GM19438 (cell line): ENCODE measurements around the gene RBM20.

Experiments used
- ATAC-seq: cut with Tn5 transposase; IDR thresholded peaks from one replicate; pipeline ENCODE4 v1.9.1; 2021; ENCODE audit warnings: low read depth; ENCODE audit not compliant: unreplicated experiment

Gene RBM20

DNA sequence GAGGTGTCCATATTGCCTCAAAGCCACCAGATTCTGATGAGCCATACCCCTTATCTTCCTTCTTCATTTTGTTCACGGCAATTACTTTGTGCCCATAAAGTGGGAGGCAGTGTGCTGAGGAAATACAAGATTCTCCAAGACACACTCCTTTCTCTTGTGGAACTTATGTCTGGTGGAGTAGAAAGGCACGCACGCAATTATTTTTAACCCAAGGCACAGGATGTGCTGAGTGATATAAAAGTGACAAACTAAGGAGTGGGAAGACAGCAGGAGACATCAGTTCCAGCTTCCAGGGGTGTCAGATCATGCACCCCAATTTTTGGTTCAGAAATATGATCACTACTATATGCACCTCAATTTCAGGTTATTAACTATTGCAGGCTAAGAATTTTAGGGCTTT is 132.9 kb downstream of the RBM20 start:
- no peak for ATAC-seq

DNA sequence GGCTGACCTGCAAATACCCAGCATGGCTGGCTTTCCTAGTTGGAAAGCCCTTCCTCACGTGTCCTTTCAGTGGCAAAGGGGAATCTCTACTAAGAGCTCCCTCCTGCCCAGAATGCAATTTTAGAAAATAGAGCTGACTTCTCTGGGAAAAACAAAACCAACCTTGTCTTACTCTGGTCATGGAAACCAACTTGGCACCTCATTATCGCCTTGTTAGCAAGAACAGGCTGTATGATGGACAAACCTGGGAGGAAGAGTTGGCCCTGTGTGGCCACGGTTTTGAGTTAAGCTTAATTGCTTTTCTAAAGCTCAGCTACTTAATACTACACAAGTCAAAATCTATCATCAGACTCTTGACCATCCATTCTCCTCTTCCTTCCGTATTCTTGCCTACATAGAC is 133.5 kb downstream of the RBM20 start:
- ATAC-seq = no peak

DNA sequence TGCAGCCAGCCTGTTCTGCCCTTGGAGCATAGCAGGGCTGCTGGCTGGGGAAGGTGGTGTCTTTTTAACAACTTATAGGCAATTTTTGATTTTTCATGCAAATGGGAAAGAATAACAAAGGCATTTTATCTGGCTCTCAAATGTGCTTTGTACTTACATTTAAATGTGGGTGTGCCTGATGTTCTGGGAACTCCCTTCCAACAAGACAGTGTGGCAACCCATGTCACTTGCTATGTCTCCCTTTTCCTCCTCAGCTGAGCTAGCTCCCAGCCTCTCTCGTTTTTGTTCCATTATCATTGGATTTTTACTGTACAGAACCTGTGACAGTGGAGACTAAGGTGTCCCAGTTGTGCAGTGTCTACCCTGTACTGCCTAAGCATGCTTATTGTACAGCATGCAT is 134.1 kb downstream of the RBM20 start:
- no peak for ATAC-seq

DNA sequence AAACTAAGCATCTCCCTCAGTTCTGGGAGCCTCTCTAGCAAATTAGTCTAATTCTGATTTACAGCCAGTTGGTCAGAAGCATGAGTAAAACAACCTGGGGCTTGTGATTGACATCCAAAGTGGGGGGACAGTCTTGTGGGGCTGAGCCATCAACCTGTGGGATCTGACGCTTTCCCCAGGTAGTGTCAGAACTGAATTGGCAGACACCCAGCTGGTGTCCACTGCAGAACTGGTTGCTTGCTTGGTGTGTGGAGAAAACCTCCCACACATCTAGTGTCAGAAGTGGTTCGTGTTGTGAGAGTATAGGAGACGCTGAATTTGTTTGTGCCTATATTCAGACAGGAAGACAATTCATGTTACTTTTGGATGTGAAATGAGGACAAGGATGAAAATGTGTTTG is 135.4 kb downstream of the RBM20 start:
- no peak for ATAC-seq

DNA sequence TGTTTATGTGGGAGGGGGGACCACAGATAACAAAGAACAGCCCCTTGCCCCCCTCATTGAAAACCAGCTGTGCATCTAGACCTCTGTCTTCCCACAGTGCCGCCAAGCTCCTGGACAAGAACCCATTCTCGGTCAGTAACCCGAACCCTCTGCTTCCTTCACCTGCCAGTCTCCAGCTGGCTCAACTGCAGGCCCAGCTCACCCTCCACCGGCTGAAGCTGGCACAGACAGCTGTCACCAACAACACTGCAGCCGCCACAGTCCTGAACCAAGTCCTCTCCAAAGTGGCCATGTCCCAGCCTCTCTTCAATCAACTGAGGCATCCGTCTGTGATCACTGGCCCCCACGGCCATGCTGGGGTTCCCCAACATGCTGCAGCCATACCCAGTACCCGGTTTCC is 136.6 kb downstream of the RBM20 start:
- no peak for ATAC-seq

DNA sequence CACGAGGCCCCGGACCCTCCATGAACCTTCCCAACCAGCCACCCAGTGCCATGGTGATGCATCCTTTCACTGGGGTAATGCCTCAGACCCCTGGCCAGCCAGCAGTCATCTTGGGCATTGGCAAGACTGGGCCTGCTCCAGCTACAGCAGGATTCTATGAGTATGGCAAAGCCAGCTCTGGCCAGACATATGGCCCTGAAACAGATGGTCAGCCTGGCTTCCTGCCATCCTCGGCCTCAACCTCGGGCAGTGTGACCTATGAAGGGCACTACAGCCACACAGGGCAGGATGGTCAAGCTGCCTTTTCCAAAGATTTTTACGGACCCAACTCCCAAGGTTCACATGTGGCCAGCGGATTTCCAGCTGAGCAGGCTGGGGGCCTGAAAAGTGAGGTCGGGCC is 137.0 kb downstream of the RBM20 start:
- no peak for ATAC-seq

DNA sequence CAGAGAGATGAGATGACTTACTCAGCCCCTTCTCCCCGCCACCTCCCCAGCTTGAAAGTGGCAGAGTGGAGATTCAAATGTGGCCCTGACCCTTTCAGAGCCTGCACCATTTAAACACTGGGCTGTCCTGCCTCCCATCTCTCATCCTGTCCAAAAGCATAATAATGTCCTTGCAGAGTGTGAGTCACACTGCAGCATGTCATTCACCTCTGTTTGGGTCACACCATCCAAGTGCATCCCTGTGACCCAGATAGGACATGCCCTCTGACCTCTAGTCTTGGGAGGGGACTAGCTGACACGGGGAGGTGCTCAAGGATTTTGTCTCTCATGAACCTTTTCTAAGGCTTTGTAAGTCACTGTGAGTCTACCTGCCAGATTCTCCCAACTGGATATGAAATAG is 138.5 kb downstream of the RBM20 start:
- no peak for ATAC-seq

DNA sequence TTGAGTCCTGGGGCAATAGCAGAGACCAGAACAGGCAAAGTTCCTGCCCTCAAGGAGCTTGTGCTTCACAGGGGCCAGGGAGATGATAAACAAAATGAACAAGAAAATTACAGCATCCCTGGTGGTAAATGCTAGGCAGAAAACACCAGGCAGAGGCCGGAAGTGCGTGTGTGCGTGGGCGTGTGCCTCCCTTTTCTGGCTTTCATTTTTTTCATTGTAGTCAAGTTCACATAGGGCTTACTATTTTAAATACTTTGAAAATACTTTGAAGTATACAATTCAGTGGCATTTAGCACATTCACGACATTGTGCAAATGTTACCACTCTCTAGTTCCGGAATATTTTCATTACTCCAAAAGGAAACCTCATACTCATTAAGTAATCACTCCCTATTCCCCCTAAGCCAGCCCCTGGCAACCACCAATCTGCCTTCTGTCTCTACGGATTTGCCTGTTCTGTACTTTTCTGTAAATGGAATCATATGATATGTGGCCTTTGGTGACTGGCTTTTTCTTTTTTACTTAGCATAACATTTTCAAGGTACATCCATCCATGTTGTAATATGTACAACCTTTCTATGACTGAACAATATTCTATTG is 139.5 kb downstream of the RBM20 start:
- ATAC-seq = no peak

DNA sequence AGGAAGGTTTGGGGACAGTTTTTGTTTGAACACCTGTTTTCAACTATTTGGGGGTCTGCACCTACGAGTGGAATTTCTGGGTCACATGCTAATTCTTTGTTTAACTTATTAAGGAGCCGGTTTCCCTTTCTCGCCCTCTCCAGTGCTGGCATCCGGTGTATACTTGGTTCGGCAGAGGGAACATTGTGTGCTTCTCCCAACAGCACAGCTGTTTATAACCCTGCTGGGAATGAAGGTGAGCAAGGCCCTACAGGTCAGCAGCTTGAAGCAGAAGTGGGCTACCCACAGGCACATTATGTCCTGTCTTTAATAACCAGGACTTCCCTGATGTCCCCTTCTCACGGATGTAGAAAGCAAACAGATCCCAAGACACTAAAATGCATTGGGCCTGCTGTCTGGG is 140.1 kb downstream of the RBM20 start:
- ATAC-seq = no peak

DNA sequence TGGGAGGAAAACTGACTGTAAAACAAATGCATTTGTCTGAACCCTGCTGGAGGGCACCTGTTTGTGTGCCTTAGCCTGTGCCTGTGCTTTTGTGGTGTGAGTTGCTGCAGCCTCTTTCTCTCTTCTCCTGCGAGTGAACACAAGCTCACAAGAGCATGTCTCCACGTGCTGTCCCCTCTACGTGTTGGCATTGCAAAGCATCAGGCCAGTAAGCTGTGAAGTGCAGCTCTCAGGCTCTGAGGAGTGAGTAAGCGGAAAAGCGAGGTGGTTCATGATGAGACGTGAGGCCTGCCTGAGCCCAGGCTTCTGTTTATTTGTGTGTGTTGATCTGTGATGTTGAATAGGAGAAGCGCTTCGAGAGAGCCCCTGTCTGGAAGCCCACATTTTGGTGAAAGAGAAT is 142.0 kb downstream of the RBM20 start:
- ATAC-seq = no peak

DNA sequence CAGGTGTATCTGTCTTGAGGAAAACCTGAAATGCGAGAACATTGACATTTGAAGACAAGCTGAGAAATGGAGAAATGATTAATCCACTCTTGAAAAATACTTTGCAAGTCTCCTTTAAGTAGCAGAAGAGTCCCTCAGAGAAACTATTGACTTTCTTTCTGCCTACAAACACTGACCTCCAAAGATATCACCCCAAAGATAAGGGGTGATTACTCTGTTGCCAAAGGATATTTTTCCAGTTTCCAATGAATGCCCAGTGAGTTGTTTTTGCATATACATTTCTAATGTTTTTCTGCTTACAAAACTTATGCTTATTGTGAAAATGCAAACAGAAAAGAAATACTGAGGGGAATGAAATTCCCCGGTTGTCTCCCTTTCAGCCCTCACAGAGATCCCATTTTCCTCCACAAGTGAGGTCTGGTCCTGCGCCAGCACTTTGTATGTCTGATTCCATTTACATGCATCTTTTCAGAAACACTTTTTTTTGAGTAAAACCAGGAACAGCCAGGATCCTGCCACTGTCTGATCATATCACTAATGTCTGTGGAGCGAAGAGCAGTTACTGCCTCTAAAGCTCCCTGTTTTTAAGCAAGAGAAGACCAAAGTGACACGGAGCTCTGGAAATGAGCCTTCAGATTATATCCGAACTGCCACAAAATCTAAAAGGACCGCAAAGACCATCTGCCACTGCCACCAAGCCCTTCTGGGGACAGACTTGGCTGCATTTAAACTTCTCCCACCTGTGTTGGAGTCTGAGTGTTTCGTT is 144.7 kb downstream of the RBM20 start:
- no peak for ATAC-seq

DNA sequence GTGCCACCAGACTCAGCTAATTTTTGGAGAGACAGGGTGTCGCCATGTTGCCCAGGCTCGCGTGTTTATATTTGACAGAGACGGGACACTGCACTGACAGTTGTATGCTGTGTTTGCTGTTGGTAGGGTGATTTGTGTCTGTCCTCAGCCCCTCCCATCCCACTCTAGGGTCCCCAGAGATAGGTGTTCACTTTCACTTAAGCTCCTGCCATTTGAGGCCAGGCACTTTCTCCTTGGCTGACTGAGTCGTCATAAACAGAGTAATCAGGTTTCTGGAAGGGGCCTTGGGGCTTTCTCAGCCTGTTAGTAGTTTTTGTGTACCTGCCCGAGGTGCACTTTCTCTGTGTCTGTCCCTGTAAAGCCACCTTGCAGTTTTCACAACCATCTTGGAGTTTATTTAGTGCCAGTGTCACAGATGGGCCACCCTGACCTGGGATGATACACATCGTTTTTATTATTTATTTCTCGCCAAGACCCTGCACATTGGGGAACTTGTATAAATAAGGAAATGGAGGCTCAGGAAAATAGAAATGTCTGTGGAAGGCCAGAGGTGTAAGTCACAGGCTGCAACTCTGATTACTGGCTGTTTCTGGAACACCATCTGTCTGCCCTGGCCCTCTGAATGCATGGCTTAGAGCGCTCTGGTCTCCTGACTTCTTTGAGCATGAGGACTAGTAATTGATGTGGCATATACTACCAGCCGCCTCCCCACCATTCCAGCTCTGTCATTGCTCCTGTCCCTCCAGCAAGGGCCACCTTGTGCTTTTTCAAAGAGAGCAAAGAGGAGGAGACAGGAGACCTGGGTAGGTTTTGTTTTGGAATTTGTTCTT is 145.7 kb downstream of the RBM20 start:
- no peak for ATAC-seq

DNA sequence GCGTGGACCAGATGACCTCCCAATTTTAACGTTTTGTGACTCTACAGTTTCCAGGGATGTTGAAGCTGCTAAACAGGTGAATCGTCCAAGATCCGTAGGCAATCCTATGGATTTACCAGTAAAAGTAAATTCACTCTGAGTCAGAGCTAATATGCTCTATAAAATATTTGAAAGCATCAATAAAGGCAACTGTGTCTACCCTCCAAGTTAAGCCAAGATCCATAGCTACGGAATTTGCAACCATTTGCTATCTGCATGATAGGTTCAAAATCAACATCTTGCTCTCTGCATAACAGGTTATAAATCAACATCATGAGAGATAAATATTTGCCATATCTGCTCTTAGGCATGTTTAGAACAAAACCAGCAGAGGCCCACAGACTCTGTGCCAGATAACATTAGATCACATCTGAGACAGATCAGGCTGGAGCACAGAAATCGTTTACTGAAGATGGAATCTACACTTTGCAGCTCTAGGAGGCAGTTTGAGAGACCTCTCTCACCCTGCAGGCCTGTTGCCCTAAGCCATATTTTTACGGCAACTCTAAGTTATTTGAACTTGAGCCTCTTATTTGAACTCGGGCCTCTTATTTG is 146.9 kb downstream of the RBM20 start:
- ATAC-seq = no peak

DNA sequence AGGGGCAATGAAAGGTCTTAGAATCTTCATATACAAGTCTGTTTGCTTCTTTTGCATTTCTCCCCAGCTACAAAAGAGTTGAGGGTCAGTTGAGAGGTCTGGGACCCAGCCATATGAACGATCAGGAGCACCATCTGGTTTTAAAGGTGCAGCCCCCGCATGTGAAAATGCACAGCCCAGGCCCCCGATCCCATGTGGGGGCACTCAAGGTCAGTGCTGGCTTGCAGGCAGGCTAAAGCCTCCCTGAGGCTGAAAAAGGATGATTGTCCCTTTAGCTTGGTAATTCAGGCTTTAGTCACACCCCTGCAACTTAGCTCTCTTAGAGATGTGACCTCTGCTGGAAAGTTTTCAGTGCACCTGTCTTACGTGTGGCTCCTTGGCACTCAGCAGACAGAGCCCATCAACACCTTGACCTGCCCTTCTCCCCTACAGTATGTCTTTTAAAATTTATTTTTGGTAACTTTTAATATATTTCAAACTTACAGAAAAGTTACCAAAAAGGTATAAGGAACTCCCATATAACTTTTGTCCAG is 147.5 kb downstream of the RBM20 start:
- no peak for ATAC-seq

DNA sequence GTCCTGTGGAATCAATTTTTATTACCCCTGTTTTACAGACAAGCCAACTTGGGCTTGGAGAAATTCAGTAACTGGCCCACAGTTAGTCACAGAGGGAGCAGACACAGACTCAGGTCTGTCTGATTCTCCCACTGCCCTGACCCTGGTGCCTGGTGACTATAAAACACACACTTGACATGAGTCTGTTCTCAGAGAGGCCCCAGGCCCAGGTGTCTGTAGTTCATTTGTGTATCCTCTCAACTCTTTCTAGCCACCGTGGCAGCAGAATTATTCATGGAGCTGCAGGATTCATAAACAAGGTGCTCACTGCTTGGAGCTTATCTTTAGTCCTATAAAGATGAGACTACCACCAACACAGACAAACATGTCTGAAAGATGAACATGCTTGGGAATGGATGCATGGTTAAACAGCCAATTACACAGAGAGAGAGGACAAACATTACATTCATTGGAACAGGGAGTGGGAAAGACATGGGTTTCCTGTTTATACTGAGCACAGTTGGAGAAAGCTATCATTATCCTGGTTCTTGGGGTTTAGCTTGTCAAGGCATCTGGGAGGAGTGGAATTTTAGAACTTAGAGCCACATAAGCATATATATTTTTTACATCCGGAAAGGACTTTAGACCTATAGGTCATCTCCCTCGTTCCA is 148.5 kb downstream of the RBM20 start:
- ATAC-seq = no peak

DNA sequence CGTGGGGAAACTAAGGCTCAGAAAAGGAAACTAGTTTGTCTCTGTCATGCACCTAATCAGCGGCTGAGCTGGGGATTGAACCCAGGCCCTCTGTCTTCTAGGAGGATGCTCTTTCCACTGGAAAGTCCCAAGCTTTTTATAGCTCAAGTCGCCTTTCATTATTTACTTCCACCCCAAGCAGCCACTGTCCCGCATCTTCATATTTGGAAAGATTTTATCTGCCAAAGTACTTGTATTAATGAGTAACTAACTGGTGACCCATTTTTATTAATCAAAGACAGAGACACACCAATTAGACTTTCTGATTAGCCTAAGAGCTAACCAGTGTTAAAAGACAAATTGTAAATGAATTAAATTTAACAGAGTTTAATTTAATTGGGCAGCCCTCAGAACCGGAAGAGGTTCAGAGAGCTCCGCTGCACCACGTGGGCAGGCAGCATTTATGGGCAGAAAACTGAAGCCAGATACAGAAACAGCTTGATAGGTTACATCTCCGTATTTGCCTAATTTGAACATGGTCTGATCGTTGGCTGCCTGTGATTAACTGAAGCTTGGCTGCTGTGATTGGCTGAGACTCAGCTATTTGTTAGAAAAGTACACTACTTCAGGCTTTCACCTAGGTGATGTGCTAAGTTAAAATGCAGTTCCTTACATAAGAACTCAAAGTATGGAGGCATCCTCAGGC is 149.1 kb downstream of the RBM20 start:
- ATAC-seq = no peak

DNA sequence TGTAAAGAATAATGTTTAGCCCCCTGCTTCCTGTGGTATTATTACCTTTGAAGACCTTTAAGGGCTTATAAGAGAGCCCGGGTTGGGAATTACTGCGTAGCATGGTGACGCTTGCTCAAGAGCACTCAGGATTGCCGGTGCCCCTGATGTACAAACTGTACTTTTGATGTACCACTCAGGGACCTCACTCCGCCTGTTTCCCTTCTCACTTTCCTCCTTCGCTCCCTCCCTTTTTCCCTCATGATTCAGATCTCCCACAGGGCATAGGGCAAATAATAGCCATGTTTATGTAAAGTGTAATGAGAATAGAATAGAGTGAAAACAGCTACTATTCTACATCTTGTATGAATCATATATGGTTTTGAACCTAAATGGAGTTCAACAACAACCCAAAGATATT is 149.8 kb downstream of the RBM20 start:
- no peak for ATAC-seq

DNA sequence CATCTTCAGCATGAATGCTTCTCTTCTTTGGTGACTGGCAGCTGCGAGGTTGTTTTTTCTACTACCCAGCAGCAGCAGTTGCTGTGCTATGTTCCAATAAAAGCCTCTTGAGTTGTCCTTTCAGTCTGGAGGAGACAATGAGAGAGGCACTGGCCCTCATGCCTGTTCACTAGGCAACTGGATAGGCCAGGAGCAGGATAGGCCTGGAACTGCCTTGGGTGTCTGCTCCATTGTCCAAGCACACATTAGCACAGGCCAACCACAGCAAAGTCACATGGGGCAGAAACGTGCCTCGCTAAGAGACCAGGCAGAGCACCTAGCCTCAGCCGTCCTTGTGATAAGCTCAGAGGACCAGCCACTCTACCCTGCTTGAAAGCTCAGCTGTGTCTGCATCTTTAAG is 150.7 kb downstream of the RBM20 start:
- no peak for ATAC-seq

DNA sequence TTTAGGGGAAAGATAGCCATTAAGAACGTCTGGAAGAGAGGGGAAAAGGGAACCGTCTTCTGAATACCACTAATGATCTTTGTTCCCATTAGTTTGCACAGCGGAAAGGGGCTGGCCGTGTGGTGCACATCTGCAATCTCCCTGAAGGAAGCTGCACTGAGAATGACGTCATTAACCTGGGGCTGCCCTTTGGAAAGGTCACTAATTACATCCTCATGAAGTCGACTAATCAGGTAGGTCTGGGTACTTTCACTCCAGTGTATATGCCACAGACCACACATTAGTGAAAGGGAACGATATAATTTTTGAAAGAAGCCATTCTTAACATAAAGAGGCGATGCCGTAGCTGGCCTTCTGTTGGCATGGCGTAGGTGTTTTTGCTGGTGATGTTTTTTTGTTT is 153.3 kb downstream of the RBM20 start:
- no peak for ATAC-seq

DNA sequence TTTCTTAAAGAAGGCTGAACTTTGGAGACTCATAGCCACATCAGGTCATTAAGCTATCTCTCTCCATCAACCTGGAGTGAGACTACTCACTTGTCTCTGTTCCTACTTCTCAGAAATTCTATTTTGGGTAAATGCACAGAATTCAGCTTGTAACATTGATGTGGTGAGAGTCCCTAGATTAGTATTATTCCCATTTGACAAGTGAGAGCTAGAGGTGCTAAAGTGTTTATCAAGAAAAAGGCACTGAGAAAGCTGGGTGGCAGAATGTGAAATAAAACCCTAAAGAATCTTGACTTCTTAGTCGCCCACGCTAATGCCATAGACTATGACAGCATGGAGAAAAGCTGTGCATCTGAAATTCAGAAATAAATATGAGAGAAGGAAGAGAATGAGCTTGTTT is 154.2 kb downstream of the RBM20 start:
- no peak for ATAC-seq
